PC-3 (cell line): ENCODE results near the gene FAHD2A.

ENCODE experiments used
- CTCF ChIP-seq: fragments of 300-600 bp; sonication (generic); conservative IDR thresholded peaks from 2 replicates; pipeline ENCODE4 v1.5.1; 2017; ENCODE audit warnings: antibody characterized with exemption, low read depth, mild to moderate bottlenecking, low read length
- EZH2 ChIP-seq: fragments of 300-600 bp; sonication (generic); IDR thresholded peaks from one replicate; pipeline ENCODE4 v1.6.1; 2017; ENCODE audit warnings: antibody characterized with exemption, mild to moderate bottlenecking, low read length; ENCODE audit not compliant: unreplicated experiment

GRCh38 chr2:95402370-95403203 is at the start of gene FAHD2A:
- no peak for TF ChIP-seq CTCF
- TF ChIP-seq EZH2 = no peak
